PC-3 (cell line): ENCODE data around the gene RPL36A.

Source experiments
- EZH2 ChIP-seq: fragments of 300-600 bp; sonication (generic); IDR thresholded peaks from one replicate; pipeline ENCODE4 v1.6.1; 2017; ENCODE audit warnings: antibody characterized with exemption, mild to moderate bottlenecking, low read length; ENCODE audit not compliant: unreplicated experiment
- EZH2phosphoT487 ChIP-seq: fragments of 300-600 bp; sonication (generic); IDR thresholded peaks from 2 replicates; pipeline ENCODE4 v1.6.1; 2018; ENCODE audit warnings: mild to moderate bottlenecking, antibody characterized with exemption, low read length, borderline replicate concordance
- TF ChIP-seq, protein P1 (sequence below): fragments of 300-600 bp; sonication (generic); conservative IDR thresholded peaks from 2 replicates; pipeline ENCODE4 v1.5.1; 2017; ENCODE audit warnings: antibody characterized with exemption, low read depth, mild to moderate bottlenecking, low read length

DNA sequence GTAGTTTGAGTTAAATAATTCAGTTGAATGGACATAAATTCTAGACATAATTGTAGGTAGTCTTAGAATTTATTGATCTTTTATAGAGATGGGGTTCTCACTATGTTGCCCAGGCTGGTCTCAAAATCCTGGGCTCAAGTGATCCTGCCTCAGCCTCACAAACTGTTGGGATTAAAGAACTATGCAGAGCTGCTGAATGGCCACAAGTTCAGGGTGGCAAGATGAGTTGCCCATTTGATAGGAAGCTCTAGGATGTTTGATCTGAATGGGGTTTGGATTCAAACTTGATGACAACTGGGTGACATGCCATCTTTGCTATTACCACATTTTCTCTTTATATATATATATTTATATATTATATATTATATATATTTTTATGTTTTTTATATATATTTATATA lies 3.6 kb downstream of the RPL36A start:
- TF ChIP-seq, protein P1, sequence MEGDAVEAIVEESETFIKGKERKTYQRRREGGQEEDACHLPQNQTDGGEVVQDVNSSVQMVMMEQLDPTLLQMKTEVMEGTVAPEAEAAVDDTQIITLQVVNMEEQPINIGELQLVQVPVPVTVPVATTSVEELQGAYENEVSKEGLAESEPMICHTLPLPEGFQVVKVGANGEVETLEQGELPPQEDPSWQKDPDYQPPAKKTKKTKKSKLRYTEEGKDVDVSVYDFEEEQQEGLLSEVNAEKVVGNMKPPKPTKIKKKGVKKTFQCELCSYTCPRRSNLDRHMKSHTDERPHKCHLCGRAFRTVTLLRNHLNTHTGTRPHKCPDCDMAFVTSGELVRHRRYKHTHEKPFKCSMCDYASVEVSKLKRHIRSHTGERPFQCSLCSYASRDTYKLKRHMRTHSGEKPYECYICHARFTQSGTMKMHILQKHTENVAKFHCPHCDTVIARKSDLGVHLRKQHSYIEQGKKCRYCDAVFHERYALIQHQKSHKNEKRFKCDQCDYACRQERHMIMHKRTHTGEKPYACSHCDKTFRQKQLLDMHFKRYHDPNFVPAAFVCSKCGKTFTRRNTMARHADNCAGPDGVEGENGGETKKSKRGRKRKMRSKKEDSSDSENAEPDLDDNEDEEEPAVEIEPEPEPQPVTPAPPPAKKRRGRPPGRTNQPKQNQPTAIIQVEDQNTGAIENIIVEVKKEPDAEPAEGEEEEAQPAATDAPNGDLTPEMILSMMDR: no peak
- TF ChIP-seq EZH2phosphoT487: no peak
- TF ChIP-seq EZH2: no peak
